HG02943 (cell line): ENCODE results near the gene ACYP2.

ENCODE experiments used
- ATAC-seq: cut with Tn5 transposase; IDR thresholded peaks from one replicate; pipeline ENCODE4 v1.9.1; 2021; ENCODE audit warnings: mild to moderate bottlenecking, low read depth, moderate library complexity; ENCODE audit not compliant: unreplicated experiment

ACYP2 gene

GRCh38 chr2:54350426-54350825 is 235.0 kb downstream of the ACYP2 start:
- no peak for ATAC-seq

- no peak for ATAC-seq
These were observed 237.8 kb downstream of the ACYP2 start for GRCh38 chr2:54353216-54353615.
